ENCODE measurements around the gene PCDHB1. TPM values are rescaled to one million over a fixed set of nuclear protein-coding genes. Genes with fewer than 3 reads are reported as not detected.

The PCDHB1 gene
- total and polyA plus RNA-seq, 2 of the 8 experiments (the other 6 are each of a cell fraction or from before 2014, with no cell fraction given): 0.03 to 0.04 TPM

DNA sequence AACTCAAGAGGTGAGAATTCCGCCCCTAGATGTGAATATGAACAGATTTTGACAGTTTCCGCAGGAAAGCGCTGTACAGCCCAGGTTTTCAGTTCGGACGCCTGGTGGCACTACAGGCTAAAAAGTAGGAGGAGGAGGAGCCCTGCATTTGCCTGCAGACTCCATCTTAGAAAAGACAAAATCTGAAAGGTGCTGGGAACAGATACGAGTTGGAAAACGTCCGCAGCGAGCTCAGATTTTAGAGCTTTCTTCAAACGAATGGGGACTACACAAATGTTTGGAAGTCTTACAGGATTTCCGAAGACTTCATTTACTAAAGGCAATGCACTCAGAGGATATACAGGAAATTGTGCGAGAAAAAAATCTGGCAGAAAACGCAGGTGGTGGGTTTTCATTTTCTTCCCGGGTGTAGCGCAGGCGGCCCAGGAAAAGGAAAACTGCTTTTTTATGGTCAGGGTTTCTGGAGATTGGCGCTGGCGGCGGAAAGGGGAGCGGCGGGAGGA is 33.4 kb downstream of the PCDHB1 start (continued):
- TF ChIP-seq, protein P1, sequence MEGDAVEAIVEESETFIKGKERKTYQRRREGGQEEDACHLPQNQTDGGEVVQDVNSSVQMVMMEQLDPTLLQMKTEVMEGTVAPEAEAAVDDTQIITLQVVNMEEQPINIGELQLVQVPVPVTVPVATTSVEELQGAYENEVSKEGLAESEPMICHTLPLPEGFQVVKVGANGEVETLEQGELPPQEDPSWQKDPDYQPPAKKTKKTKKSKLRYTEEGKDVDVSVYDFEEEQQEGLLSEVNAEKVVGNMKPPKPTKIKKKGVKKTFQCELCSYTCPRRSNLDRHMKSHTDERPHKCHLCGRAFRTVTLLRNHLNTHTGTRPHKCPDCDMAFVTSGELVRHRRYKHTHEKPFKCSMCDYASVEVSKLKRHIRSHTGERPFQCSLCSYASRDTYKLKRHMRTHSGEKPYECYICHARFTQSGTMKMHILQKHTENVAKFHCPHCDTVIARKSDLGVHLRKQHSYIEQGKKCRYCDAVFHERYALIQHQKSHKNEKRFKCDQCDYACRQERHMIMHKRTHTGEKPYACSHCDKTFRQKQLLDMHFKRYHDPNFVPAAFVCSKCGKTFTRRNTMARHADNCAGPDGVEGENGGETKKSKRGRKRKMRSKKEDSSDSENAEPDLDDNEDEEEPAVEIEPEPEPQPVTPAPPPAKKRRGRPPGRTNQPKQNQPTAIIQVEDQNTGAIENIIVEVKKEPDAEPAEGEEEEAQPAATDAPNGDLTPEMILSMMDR (IDR thresholded peaks at IDR 0.05; ENCODE audit: control extremely low read depth in 1 of 3, insufficient read depth in 1 of 3, low read depth in 1 of 3, low read length in 3 of 3): peak; percentile 64 to 80 (median 73)
- TF ChIP-seq POLR2AphosphoS5 (IDR thresholded peaks at IDR 0.05; ENCODE audit: low read depth, low read length) (peak; percentile 35; the same call in 1 of the 2 replicates), TBP (IDR thresholded peaks at IDR 0.05; ENCODE audit: low read depth, low read length) (peak; percentile 62), USF2 (IDR thresholded peaks at IDR 0.05; ENCODE audit: low read length) (no peak), RAD21 (IDR thresholded peaks at IDR 0.05 in 1 of 2, conservative IDR thresholded peaks at IDR 0.05 in 1 of 2; ENCODE audit: low read depth in 2 of 2, low read length in 2 of 2) (peak; percentile 71 to 84), POLR2A (IDR thresholded peaks at IDR 0.05; ENCODE audit: control extremely low read depth in 1 of 2, low read depth in 2 of 2, low read length in 2 of 2) (peak in 1 of 2 experiments; percentile 66; a peak in 2 of 3 replicates), PHF8 (conservative IDR thresholded peaks at IDR 0.05; ENCODE audit: low read depth, low read length) (0 out of 2 replicates have a peak, but pooled peaks have one; percentile 29), ASH2L (IDR thresholded peaks at IDR 0.05; ENCODE audit: low read length) (peak; percentile 39), YY1 (IDR thresholded peaks at IDR 0.05; ENCODE audit: low read depth, low read length) (peak; percentile 93)
- TF ChIP-seq, protein P2, sequence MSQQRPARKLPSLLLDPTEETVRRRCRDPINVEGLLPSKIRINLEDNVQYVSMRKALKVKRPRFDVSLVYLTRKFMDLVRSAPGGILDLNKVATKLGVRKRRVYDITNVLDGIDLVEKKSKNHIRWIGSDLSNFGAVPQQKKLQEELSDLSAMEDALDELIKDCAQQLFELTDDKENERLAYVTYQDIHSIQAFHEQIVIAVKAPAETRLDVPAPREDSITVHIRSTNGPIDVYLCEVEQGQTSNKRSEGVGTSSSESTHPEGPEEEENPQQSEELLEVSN (IDR thresholded peaks at IDR 0.05): 0 out of 2 replicates have a peak, but pooled peaks have one; percentile 38

Measured in H1 (cell line).